NCI-H2196 treated with DMSO at 0.1 percent for 48 hours (cell line): ENCODE results near the gene IL2RG.
A peak's percentile ranks its signal among the peaks of the same experiment; 100 is the strongest.

Source experiments
- DNase-seq: peaks from one replicate; lab custom pipeline; 2025; ENCODE audit not compliant: unreplicated experiment; lab: John Stamatoyannopoulos, UW

IL2RG gene

DNA sequence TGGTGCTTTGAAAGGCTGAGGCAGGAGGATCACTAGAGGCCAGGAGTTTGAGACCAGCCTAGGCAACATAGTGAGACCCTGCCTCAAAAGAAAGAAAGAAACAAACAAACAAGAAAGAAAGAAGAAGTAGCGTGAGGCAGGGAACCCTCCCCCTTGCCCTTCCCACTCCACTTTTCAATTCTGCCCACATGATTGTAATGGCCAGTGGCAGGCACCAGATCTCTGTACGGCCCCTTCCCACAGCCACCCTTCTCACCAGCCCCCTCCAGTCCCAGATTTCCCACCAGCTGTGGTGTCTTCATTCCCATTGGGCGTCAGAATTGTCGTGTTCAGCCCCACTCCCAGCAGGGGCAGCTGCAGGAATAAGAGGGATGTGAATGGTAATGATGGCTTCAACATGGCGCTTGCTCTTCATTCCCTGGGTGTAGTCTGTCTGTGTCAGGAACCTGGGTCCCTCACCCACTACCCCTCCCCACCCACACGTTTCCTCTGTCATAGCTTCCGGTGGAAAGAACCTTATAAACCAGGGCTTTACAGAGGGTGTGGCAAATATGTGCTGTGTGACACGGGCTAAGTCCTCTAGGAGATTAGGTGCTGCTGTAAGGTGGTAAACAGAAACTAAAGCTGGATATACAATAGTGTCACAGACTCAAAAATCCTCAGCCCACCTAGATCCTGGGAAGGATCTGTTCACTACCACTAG is at the start of gene IL2RG:
IL2RG (minus strand) TSS at position 437 of the 703 bp plus-strand sequence; CDS start at position 399, 38 bp downstream.
- DNase-seq: no peak

DNA sequence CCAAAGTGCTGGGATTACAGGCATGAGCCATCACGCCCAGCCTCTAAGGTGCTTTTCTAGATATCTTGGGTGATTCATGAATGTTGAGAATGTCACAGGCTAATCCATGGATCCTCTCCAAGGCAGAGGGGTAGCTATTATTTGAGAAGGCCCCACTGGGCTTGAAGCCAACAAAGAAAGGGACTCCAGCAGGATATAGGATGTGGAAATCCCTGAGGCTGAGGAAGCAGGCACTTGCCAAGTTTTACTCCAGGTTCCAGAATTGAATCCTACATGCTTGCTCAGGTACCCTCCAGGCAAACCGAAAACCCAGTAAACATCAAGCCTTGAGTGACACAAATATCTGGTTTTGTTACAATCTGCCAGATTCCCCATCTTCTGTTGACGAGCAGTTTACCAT is 49.1 kb upstream of the IL2RG start:
- no peak for DNase-seq

DNA sequence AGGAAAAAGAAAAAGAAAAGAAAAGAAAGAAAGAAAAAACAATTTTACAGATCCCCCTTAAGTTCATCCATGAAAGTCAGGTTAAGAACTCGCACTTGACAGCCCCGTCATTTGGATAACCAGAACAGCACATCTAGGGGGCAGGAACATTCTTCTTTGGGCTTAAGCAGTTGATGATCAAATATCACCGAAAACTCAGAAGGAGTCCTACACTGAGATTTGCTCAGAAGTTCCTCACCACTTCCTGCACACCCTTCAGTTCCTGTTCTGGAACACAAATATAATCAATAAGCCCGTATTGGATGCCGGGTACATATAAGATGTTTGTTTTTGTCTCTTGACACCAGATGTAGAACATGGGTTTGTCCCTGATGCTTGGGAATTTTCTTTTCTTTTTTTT is 48.0 kb upstream of the IL2RG start:
- DNase-seq: no peak

DNA sequence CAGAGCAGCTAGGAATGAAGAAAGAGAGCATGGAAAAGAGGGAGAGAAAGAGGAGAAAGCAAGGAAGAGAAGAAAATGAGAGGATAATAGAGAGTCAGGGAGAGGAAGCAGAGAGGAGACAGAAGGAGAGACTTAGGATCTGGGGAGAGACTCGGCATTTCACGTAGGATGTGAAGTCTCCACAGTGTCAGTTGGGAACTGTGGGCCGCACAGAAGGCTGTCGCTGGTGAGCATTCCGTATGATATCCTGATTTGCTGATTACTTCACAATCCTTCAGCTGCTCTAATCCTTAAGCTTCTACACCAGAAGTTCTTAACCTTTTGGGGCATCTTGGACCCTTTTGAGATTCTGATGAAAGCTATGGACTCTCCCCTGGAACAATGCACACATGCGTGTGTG is 47.2 kb upstream of the IL2RG start:
- DNase-seq: no peak

DNA sequence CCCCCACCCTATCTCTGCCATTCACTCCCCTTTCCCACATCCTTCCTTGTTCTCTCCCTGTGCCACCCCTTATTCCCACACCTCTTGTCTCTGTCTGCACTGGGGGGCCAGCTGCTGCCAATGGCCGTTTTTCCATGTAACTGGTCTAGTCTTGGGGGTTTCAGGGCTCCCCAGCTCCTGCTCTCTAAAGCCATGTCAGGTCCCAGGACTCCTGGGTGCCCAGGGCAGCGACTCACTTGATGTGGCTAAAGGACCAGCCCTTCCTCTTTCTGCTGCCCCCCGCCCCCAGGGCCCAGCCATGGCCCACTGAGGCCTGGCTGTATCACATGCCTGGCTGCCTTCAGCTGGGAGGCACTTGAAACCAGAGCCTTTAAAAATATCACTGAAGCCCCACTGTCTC is 43.3 kb upstream of the IL2RG start:
- DNase-seq: no peak

DNA sequence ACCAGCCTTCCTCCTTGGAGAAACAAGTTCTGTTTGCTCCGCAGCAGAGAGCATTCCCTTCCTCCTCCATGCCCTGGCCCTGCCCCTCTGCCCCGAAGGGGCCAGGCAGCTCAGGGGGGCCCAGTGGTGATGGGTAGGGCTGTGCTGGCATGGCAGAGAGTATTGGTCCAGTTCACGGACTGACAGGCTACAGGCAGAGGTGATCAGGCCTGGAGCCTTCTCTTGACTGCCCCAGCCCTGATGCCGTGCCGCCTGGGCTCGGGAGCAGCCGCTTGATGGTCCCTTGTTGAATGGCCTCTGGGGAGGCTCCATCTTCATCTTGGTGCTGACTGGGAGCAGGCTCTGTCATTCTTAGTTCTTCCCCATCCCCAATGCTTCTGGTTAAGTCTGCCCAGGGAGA is 42.8 kb upstream of the IL2RG start:
- DNase-seq: no peak

DNA sequence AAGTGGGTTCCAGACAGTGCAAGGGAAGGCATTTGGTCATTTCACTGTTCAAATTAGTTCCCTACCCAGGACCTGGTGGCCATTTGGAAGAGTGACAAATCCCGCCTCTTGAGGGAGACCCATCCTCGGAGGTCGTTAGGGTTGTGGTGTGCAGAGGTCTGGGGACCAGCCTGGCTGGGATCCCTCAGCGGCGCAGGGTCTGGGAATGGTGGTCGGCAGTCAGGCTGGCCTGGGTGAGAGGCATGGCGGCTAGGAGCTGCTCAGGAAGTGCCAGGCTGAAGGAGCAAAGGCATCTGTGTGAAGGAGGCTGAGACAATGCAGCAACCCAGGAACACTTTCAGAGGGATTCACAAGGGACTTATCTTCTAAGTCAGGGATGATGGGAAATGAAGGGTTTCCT is 40.0 kb upstream of the IL2RG start:
- DNase-seq: no peak

DNA sequence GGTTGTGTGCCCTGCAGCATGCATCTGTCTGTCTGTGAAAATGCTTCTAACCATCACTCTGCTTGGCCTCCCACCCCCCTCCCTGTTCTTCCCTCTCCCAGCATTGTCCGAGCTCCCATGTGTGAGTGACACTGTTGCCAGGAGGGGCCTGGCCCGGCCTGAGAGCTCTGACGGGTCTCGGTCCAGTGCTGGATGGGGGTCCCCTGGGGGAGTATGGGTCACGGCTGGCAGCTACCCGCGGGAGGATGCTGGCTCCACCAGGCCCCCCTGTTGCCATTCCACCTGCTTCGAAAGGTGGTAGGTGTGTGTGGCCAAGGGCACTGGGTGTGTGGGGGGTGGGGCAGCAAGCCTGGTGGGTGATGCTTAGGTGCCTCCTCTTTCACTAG is 36.9 kb upstream of the IL2RG start:
- DNase-seq: no peak

DNA sequence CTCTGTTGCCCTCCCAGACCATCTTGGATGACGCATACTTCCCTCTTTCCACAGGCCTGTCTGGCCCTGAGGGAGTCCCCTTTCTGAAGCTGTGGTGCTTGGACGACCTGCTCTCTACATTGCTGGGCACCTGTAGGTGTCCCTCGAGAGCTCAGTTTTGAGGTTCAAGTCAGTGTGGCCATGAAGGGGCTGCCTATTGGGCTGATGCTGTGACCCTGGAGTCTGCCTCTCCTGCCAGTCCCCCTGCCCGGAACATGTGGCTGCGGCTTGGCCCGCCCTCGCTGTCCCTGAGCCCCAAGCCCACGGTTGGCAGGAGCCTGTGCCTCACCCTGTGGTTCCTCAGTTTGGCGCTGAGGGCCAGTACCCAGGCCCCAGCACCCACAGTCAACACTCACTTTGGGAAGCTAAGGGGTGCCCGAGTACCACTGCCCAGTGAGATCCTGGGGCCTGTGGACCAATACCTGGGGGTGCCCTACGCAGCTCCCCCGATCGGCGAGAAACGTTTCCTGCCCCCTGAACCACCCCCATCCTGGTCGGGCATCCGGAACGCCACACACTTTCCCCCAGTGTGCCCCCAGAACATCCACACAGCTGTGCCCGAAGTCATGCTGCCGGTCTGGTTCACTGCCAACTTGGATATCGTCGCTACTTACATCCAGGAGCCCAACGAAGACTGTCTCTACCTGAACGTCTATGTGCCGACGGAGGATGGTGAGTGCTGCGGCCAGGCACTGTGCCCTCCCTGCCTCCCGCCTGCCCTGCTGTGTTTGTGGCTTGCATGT is 36.3 kb upstream of the IL2RG start:
- DNase-seq: no peak

DNA sequence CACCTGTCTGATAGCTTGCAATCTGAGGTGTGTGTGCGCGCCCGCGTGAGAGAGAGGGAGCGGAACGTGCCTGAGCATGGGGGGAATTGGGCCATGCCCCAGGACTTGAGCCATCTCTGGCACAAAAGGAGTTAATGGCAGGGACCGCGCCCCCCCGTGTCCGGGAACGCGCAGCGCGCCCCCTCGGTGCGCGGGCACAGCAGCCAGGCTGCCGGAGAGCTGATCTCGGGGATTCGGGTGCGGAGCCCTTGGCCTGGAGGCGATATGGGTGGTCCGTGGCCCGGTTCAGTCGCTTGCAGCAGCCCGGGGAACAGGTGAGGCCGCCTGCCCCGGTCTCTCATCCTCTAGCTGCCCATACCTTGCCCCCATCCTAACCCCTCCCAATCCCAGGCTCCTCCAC is 33.3 kb upstream of the IL2RG start, which contains the start of gene NLGN3:
NLGN3 (plus strand) TSS at position 191 of the 400 bp plus-strand sequence. CDS start 2,909 bp downstream, outside the sequence.
- no peak for DNase-seq

DNA sequence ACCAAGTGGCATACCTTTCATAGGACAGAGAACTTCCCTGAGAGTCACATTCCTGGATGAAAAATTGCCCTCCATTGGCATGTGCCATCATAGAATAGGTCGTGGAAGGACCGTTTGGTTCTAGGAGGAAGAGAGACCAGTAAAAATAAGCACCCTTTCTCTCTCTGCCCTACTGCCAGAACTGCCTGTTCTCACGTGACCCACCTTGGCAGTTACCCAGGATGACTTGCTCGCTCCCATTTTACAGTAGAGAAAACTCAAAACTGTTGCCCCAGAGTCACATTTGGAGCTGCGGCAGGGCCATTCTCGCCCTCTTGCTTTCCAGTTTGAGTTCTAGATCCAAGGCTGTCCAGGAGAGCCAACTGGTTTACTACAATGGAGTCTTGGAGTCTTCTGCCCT is 32.1 kb upstream of the IL2RG start:
- no peak for DNase-seq

DNA sequence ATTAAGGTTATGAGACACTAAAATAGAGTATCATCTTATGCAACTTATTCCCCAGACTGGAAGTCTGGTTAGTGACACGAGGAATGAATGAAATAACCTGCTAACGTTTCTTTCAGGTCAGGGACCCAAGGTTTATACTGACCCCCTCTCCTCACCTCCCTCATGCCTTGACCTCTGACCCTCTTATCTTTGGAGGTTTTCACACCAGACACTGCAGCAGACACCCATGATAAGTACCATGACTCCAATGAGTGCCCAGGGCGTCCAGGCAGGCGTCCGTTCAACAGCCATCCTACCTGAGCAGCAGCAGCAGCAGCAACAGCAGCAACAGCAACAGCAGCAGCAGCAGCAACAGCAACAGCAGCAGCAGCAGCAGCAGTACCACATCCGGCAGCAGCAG is 29.1 kb upstream of the IL2RG start:
- DNase-seq: no peak

DNA sequence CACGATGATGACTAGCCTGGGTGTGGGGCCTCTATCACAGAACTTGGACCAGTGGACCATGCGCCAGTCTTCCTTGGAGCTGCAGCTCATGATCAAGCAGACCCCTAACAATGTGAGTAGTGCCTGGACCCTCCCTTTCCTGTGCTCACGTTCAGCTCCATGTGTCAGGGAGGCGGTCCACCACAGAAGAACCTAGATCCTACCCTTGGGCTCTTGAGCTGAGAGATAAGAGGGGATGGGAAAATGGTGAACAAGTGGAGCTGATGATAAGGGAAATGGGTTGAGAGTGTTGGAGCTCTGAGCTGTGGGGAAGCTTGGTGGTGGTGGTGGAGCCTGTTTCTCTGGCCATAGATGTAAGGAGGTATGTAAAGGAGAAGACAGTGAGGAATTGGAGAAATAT is 20.1 kb upstream of the IL2RG start:
- DNase-seq: no peak

DNA sequence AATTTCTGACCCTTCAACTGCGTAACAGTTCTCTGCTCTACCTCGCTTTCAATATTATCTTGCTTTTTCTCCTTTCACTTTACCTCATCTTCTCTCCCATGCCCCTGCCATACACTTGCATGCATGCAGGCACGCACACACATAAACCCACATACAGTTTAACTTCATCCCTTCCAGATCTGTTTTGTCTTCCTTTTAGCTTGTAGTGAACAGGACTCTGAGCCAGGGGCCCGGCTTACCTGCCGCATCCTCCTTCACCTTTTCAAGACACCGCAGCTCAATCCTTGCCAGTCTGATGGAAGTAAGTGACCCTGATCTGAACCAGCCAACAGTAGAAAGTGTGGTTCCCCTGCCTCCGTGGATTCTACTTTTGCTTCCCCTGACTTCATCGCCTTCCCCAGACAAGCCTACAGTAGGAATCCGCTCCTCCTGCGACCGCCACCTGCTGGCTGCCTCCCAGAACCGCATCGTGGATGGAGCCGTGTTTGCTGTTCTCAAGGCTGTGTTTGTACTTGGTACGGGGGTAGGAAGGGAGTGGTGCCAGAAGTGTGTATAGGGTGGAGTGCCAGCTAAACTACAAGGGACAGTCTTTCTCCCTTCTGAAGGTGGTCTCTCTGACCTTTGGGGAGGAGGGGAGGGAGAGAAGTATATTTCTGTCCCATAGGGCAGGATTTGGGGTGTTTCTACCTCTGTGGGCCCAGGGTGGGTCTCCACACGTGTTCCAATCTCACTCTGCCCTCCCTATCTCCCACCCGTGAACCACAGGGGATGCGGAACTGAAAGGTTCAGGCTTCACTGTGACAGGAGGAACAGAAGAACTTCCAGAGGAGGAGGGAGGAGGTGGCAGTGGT is 17.8 kb upstream of the IL2RG start:
- DNase-seq: no peak

DNA sequence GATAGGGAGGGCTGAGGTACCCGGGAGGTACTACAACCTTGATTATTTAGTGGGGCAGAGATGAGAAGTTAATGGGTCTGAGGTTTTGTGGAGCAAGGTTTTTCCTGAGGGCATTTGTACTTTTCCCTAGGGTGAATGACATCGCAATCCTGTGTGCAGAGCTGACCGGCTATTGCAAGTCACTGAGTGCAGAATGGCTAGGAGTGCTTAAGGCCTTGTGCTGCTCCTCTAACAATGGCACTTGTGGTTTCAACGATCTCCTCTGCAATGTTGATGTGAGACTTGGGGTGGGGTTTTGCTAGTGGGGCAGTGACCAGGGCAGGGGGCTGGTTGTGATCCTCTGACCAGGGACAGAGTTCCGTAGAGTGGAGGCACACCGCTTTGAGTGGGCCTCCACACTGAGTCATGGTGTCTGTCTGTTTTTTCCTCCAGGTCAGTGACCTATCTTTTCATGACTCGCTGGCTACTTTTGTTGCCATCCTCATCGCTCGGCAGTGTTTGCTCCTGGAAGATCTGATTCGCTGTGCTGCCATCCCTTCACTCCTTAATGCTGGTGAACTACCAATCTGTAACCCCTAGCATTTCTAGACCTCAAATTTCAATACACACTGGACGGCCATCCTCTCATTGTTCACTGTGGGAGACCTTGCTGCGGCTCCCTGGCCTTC is 16.9 kb upstream of the IL2RG start:
- DNase-seq: no peak

DNA sequence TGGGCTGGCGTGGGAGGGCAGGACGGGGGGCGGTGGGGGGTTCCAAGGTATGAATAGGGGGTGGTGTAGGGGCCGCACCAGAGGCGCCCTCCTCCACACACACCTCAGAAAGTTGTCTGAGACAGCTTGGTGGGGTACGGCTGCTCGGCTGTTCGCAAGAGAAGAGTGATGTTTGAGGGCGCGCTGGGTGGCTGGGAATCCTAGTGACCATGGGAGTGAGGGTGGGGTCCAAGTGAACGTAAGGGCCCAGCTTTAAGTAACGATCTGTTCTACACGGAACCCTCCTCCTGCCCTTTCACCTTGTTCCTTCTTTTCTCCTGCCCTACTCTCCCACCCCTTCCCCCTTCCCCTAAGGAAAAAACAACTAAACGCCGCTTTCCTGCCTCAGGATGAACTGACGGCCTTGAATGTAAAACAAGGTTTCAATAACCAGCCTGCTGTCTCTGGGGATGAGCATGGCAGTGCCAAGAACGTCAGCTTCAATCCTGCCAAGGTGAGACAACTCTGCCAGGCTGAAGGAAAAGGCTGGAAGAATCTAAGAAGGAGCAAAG is 7.7 kb upstream of the IL2RG start:
- DNase-seq: no peak

DNA sequence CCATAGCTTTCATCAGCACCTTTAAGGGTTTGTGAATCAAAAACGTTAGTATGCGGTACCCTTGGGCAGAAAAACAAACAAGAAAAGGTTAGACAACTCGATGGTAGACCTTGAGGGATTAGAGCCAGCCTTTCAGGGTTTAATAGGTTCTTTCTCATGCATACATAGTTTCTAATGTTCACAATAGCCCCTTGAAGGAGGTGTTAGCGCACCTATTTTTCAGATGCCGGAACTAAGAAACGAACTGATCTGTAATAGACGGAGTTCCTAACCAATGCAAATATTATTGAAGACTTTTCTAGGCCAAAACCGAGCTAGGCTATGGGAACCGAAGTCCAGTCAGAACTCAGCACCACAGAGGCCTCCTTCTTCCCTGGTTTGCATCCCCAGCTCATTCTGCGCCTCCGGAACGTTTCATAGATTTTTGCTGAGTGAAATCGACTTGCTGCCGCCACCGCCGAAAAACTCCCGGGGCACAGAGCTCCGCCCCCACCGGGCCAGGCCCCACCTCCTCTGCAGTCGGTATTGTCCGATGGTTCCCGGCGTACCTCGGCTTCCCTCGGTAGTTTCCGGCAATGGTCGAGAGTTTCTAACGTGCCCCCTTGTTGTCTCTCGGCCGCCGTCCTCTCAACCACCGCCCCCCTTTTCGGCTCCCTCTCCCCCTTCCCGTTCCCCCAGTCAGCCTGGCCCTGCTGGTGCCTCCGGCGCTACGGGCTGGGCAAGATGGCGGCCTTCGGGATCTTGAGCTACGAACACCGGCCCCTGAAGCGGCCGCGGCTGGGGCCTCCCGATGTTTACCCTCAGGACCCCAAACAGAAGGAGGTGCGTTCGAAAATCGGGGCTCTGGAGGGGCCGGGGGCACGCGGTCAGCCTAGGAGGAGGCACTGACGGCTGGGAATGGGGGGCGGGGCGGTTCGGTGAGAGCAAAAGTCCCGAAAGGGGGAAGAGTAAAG is 6.9 kb upstream of the IL2RG start, which contains the start of gene MED12:
MED12 (plus strand) TSS at position 565 of the 953 bp plus-strand sequence; CDS start at position 724, 159 bp downstream.
- peak; percentile 45 for DNase-seq

DNA sequence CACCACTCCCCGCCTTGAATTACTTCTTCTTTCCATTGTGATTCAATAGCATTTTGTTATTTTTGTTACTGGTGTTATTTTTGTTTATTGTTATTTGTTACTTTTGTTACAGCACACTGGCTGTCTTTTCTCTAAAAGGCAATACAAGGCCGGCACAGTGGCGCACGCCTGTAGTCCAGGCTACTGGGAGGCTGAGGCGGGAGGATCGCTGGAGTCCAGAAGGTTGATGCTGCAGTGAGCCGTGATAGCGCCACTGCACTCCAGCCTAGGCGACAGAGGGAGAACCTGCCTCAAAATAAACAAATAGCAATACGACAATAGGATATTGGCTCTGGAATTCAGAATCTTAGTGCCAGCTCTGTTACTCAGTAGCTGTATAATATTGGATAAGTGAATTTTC is 6.0 kb upstream of the IL2RG start:
- no peak for DNase-seq

DNA sequence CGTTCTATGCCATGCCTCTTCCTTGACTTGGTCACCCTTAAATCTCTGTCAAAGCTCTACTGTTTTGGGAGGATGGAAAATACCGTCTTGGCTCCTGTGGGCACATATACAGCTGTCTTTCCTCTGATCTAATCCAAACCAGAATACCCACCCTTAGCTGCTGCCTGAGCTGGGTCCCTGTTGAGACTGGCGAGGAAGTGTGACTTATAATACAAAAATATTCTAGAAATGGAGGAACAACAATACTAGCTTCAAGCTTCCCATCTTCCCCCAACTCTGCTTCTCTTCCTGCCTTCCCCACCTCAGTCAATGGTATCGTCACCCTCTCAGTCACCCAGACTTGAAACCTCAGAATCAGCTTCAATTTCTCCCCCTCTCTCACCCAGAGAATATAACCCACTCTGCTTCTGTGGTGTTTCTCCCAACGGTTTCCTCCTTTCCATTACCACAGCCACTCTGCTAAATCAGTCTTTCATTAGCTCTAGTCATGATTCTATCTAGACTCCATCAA is 599 bp upstream of the IL2RG start:
- no peak for DNase-seq
